Gastrocnemius medialis (tissue), 4 donors: ENCODE measurements around the gene IFIT5.

Experiments used
- POLR2A ChIP-seq, 2 donors: fragments of 450-650 bp; IDR thresholded peaks; one replicate each; pipeline ENCODE4 v1.6.1; 2017; ENCODE audit warnings: antibody characterized with exemption in 2 of 2, mild to moderate bottlenecking in 2 of 2, moderate library complexity in 2 of 2
- TF ChIP-seq, protein P1 (sequence below), 5 experiments: fragments of 450-650 bp in 3 of 5; fragments of 200-600 bp in 2 of 5; sonication (generic) in 2 of 5; IDR thresholded peaks in 4 of 5; conservative IDR thresholded peaks in 1 of 5; 1 replicate in 4 of 5; 2 replicates in 1 of 5; pipeline ENCODE4 v1.5.1; 2016 to 2019; ENCODE audit warnings: antibody characterized with exemption in 5 of 5, mild to moderate bottlenecking in 3 of 5, moderate library complexity in 3 of 5

- TF ChIP-seq, protein P1, sequence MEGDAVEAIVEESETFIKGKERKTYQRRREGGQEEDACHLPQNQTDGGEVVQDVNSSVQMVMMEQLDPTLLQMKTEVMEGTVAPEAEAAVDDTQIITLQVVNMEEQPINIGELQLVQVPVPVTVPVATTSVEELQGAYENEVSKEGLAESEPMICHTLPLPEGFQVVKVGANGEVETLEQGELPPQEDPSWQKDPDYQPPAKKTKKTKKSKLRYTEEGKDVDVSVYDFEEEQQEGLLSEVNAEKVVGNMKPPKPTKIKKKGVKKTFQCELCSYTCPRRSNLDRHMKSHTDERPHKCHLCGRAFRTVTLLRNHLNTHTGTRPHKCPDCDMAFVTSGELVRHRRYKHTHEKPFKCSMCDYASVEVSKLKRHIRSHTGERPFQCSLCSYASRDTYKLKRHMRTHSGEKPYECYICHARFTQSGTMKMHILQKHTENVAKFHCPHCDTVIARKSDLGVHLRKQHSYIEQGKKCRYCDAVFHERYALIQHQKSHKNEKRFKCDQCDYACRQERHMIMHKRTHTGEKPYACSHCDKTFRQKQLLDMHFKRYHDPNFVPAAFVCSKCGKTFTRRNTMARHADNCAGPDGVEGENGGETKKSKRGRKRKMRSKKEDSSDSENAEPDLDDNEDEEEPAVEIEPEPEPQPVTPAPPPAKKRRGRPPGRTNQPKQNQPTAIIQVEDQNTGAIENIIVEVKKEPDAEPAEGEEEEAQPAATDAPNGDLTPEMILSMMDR (IDR thresholded peaks at IDR 0.05 in 4 of 5, conservative IDR thresholded peaks at IDR 0.05 in 1 of 5), result no peak
- TF ChIP-seq POLR2A (IDR thresholded peaks at IDR 0.05), result no peak
Observed at GRCh38 chr10:89373916-89374711, 40.3 kb upstream of the IFIT5 start.
